ENCODE results near the gene CDC42BPB. TPM values are rescaled to one million over a fixed set of nuclear protein-coding genes. Genes with fewer than 3 reads are reported as not detected.

CDC42BPB gene
- total and polyA plus RNA-seq, 2 donors (not counting 1 experiment from before 2014, with no cell fraction given): 44.8 to 98.3 TPM

GRCh38 chr14:102954081-102954789 is 103.1 kb downstream of the CDC42BPB start:
- DNase-seq (ENCODE audit: low read depth in 2 of 2): no peak
- H3K36me3 ChIP-seq (ENCODE audit: control insufficient read depth, insufficient read depth, low read length): peaks cover 44% of the 10 kb centered on the region
- TF ChIP-seq EZH2 (IDR thresholded peaks at IDR 0.05; ENCODE audit: low read length, missing control alignments): no peak
- no peak for TF ChIP-seq CTCF (conservative IDR thresholded peaks at IDR 0.05 in 1 of 2, IDR thresholded peaks at IDR 0.05 in 1 of 2; ENCODE audit: low read depth in 1 of 2, low read length in 2 of 2)

GRCh38 chr14:102953100-102953499 is 104.2 kb downstream of the CDC42BPB start:
- no peak for DNase-seq (ENCODE audit: low read depth in 2 of 2)
- H2AFZ ChIP-seq (ENCODE audit: low read length): no peak overlapping the region
- H3K4me3 ChIP-seq (replicated peaks in 1 of 4; ENCODE audit: control extremely low read depth in 1 of 4, insufficient read depth in 1 of 4, low read depth in 3 of 4, low read length in 4 of 4): no peak overlapping the region
- no peaks in the 10 kb centered on the region for H3K27me3 ChIP-seq (ENCODE audit: control insufficient read depth, insufficient read depth, low read length)
- no peak overlapping the region for H3K4me2 ChIP-seq (ENCODE audit: extremely low read depth, insufficient read depth, low read length)
- peaks cover 45% of the 10 kb centered on the region for H3K36me3 ChIP-seq (ENCODE audit: control insufficient read depth, insufficient read depth, low read length)
- H3K9ac ChIP-seq (ENCODE audit: insufficient read depth, low read length): no peak overlapping the region
- TF ChIP-seq CTCF (conservative IDR thresholded peaks at IDR 0.05 in 1 of 2, IDR thresholded peaks at IDR 0.05 in 1 of 2; ENCODE audit: low read depth in 1 of 2, low read length in 2 of 2): no peak
- TF ChIP-seq EZH2 (IDR thresholded peaks at IDR 0.05; ENCODE audit: low read length, missing control alignments): no peak
- H4K20me1 ChIP-seq (ENCODE audit: control insufficient read depth, extremely low read depth, insufficient read depth, low read length): no peaks in the 10 kb centered on the region
- no peaks in the 10 kb centered on the region for H3K79me2 ChIP-seq (ENCODE audit: control insufficient read depth, insufficient read depth, low read length)
- no peaks in the 10 kb centered on the region for H3K9me3 ChIP-seq (ENCODE audit: control insufficient read depth, insufficient read depth, low read depth, low read length)
- H3K27ac ChIP-seq (ENCODE audit: insufficient read depth, low read length): no peak overlapping the region
- H3K4me1 ChIP-seq (ENCODE audit: control insufficient read depth, extremely low read depth, insufficient read depth, low read length): no peaks in the 10 kb centered on the region

More at GRCh38 chr14:102954081-102954789, 103.1 kb downstream of the CDC42BPB start:
- Histone ChIP-seq H3K9ac (ENCODE audit: insufficient read depth, low read length) (no peak overlapping the region), H3K27ac (ENCODE audit: insufficient read depth, low read length) (no peak overlapping the region), H3K27me3 (ENCODE audit: control insufficient read depth, insufficient read depth, low read length) (no peaks in the 10 kb centered on the region), H3K79me2 (ENCODE audit: control insufficient read depth, insufficient read depth, low read length) (no peaks in the 10 kb centered on the region), H2AFZ (ENCODE audit: low read length) (no peak overlapping the region), H4K20me1 (ENCODE audit: control insufficient read depth, extremely low read depth, insufficient read depth, low read length) (no peaks in the 10 kb centered on the region), H3K4me1 (ENCODE audit: control insufficient read depth, extremely low read depth, insufficient read depth, low read length) (no peaks in the 10 kb centered on the region), H3K4me2 (ENCODE audit: extremely low read depth, insufficient read depth, low read length) (no peak overlapping the region), H3K9me3 (ENCODE audit: control insufficient read depth, insufficient read depth, low read depth, low read length) (no peaks in the 10 kb centered on the region), H3K4me3 (replicated peaks in 1 of 4; ENCODE audit: control extremely low read depth in 1 of 4, insufficient read depth in 1 of 4, low read depth in 3 of 4, low read length in 4 of 4) (no peak overlapping the region)

- no peak overlapping the region for H2AFZ ChIP-seq (ENCODE audit: low read length)
These were observed 105.1 kb downstream of the CDC42BPB start for GRCh38 chr14:102952276-102952675.

More at GRCh38 chr14:102952276-102952675, 105.1 kb downstream of the CDC42BPB start:
- H3K79me2 ChIP-seq (ENCODE audit: control insufficient read depth, insufficient read depth, low read length): no peaks in the 10 kb centered on the region
- no peaks in the 10 kb centered on the region for H3K27me3 ChIP-seq (ENCODE audit: control insufficient read depth, insufficient read depth, low read length)
- no peaks in the 10 kb centered on the region for H3K4me1 ChIP-seq (ENCODE audit: control insufficient read depth, extremely low read depth, insufficient read depth, low read length)
- H3K4me3 ChIP-seq (replicated peaks in 1 of 4; ENCODE audit: control extremely low read depth in 1 of 4, insufficient read depth in 1 of 4, low read depth in 3 of 4, low read length in 4 of 4): no peak overlapping the region
- H4K20me1 ChIP-seq (ENCODE audit: control insufficient read depth, extremely low read depth, insufficient read depth, low read length): no peaks in the 10 kb centered on the region
- H3K36me3 ChIP-seq (ENCODE audit: control insufficient read depth, insufficient read depth, low read length): peaks cover 41% of the 10 kb centered on the region
- no peak for DNase-seq (ENCODE audit: low read depth in 2 of 2)
- TF ChIP-seq CTCF (conservative IDR thresholded peaks at IDR 0.05 in 1 of 2, IDR thresholded peaks at IDR 0.05 in 1 of 2; ENCODE audit: low read depth in 1 of 2, low read length in 2 of 2): no peak
- TF ChIP-seq EZH2 (IDR thresholded peaks at IDR 0.05; ENCODE audit: low read length, missing control alignments): no peak
- H3K4me2 ChIP-seq (ENCODE audit: extremely low read depth, insufficient read depth, low read length): no peak overlapping the region
- H3K9ac ChIP-seq (ENCODE audit: insufficient read depth, low read length): no peak overlapping the region
- H3K27ac ChIP-seq (ENCODE audit: insufficient read depth, low read length): no peak overlapping the region
- no peaks in the 10 kb centered on the region for H3K9me3 ChIP-seq (ENCODE audit: control insufficient read depth, insufficient read depth, low read depth, low read length)

Measured in fibroblast of lung (primary cell).